Upper lobe of left lung (tissue), 4 donors: ENCODE data around the gene SMARCB1.

Source experiments
- CTCF ChIP-seq, 6 experiments: fragments of 450-650 bp in 4 of 6; fragments of 200-600 bp in 2 of 6; sonication (generic) in 2 of 6; IDR thresholded peaks; one replicate each; pipeline ENCODE4 v1.5.1; 2016 to 2019; ENCODE audit warnings: antibody characterized with exemption in 6 of 6
- POLR2A ChIP-seq, 4 donors: fragments of 450-650 bp; IDR thresholded peaks; one replicate each; pipeline ENCODE4 v1.5.1; 2016 to 2017; ENCODE audit warnings: antibody characterized with exemption in 4 of 4, mild to moderate bottlenecking in 2 of 4

- peak; percentile 53 to 89 (median 85) for TF ChIP-seq CTCF (IDR thresholded peaks at IDR 0.05)
- TF ChIP-seq POLR2A (IDR thresholded peaks at IDR 0.05) = peak in 3 of 4 donors; percentile 44 to 75 (median 45)
Observed at GRCh38 chr22:23767673-23768548, 18.9 kb upstream of the SMARCB1 start, which contains the start of gene CHCHD10.
